GM12878 (cell line): Measurements from ENCODE around the gene LGALS3. TPM values are rescaled to one million over a fixed set of nuclear protein-coding genes. Genes with fewer than 3 reads are reported as not detected.
A peak's percentile ranks its signal among the peaks of the same experiment; 100 is the strongest.

Experiments used
- BHLHE40 ChIP-seq, 2 experiments: fragments of 450-650 bp in 1 of 2; IDR thresholded peaks; 2 replicates each; pipeline ENCODE4 v1.6.1; 2011 to 2017; ENCODE audit warnings: low read depth in 2 of 2, borderline replicate concordance in 1 of 2, improper control_type of control experiment in 1 of 2, low read length in 1 of 2, mild to moderate bottlenecking in 1 of 2
- CHD4 ChIP-seq: fragments of 200-600 bp; sonication (generic); IDR thresholded peaks from 2 replicates; pipeline ENCODE4 v1.6.1; 2016; ENCODE audit warnings: mild to moderate bottlenecking
- CTCF ChIP-seq, 3 experiments: IDR thresholded peaks in 2 of 3; conservative IDR thresholded peaks in 1 of 3; 2 replicates each; pipeline ENCODE4 v1.5.1; 2011; ENCODE audit warnings: low read depth in 3 of 3, low read length in 3 of 3, mild to moderate bottlenecking in 3 of 3, control low read depth in 2 of 3, moderate library complexity in 2 of 3, inconsistent platforms in 1 of 3, mixed read lengths in 1 of 3; ENCODE audit not compliant: control insufficient read depth in 2 of 3, insufficient read depth in 1 of 3; ENCODE audit errors: extremely low read depth in 1 of 3
- EED ChIP-seq: sonication (generic); IDR thresholded peaks from 2 replicates; pipeline ENCODE4 v1.6.1; 2016; ENCODE audit warnings: antibody characterized with exemption, low read depth
- ELK1 ChIP-seq: IDR thresholded peaks from 2 replicates; pipeline ENCODE4 v1.6.1; 2012; ENCODE audit warnings: low read depth, low read length, improper control_type of control experiment
- GATAD2B ChIP-seq: fragments of 450-650 bp; conservative IDR thresholded peaks from 2 replicates; pipeline ENCODE4 v1.6.1; 2017; ENCODE audit warnings: low read depth, mild to moderate bottlenecking, moderate library complexity
- HCFC1 ChIP-seq: fragments of 150-350 bp; IDR thresholded peaks from 2 replicates; pipeline ENCODE4 v1.6.1; 2014; ENCODE audit warnings: low read length
- HSF1 ChIP-seq: fragments of 150-350 bp; IDR thresholded peaks from 2 replicates; pipeline ENCODE4 v1.6.1; 2014; ENCODE audit warnings: mild to moderate bottlenecking, low read depth, low read length
- IKZF2 ChIP-seq, 2 experiments: fragments of 450-650 bp; IDR thresholded peaks; 2 replicates each; pipeline ENCODE4 v1.6.1; 2017; ENCODE audit warnings: mild to moderate bottlenecking in 2 of 2, moderate library complexity in 2 of 2
- MAX ChIP-seq: IDR thresholded peaks from 2 replicates; pipeline ENCODE4 v1.6.1; 2012; ENCODE audit warnings: low read depth, low read length, improper control_type of control experiment
- MTA2 ChIP-seq: fragments of 450-650 bp; IDR thresholded peaks from 2 replicates; pipeline ENCODE4 v1.6.1; 2016; ENCODE audit warnings: low read depth, mild to moderate bottlenecking, moderate library complexity
- NBN ChIP-seq: fragments of 450-650 bp; IDR thresholded peaks from 2 replicates; pipeline ENCODE4 v1.6.1; 2016
- NR2F1 ChIP-seq: fragments of 450-650 bp; conservative IDR thresholded peaks from 2 replicates; pipeline ENCODE4 v1.6.1; 2017; ENCODE audit warnings: mild to moderate bottlenecking
- POLR2AphosphoS5 ChIP-seq: IDR thresholded peaks from 2 replicates; pipeline ENCODE4 v1.6.1; 2011; ENCODE audit warnings: mild to moderate bottlenecking, low read length, inconsistent platforms
- REST ChIP-seq: IDR thresholded peaks from 2 replicates; pipeline ENCODE4 v1.6.1; 2012; ENCODE audit warnings: mild to moderate bottlenecking, low read depth, low read length
- STAT1 ChIP-seq: fragments of 450-650 bp; conservative IDR thresholded peaks from 2 replicates; pipeline ENCODE4 v1.6.1; 2014; ENCODE audit warnings: antibody characterized with exemption, mild to moderate bottlenecking
- ZNF24 ChIP-seq: fragments of 450-650 bp; IDR thresholded peaks from 2 replicates; pipeline ENCODE4 v1.6.1; 2017; ENCODE audit warnings: antibody characterized with exemption, mild to moderate bottlenecking
- ZNF687 ChIP-seq: fragments of 450-650 bp; IDR thresholded peaks from 2 replicates; pipeline ENCODE4 v1.6.1; 2017; ENCODE audit warnings: mild to moderate bottlenecking, moderate library complexity
- polyA plus RNA-seq, 11 experiments: library from polyadenylated mRNA; depleted of rRNA in 4 of 11; unstranded in 6 of 11; stranded (reverse) in 5 of 11; fragments of >200 nt; fragmentation: Nextera tagmentation in 4 of 11; fragmentation: Illumina TruSeq in 1 of 11; extraction: Ambion mirVana in 4 of 11; extraction: Trizol in 1 of 11; gene quantifications; 1 replicate in 1 of 11; 2 replicates in 10 of 11; pipeline versions ENCODE4 v1.2.1 to v1.2.3, GENCODE V29; 2011 to 2016; ENCODE audit warnings: inconsistent platforms in 2 of 11, missing spikeins in 2 of 11, low read depth in 1 of 11
- total RNA-seq, 4 experiments: library from RNA; depleted of rRNA in 3 of 4; stranded (reverse); fragments of >200 nt in 3 of 4; fragmentation: Illumina TruSeq in 1 of 4; extraction: Trizol in 1 of 4; gene quantifications; 2 replicates each; pipeline versions ENCODE4 v1.2.1 to v1.2.3, GENCODE V29; 2013 to 2021

LGALS3 gene
- total and polyA plus RNA-seq, 10 of the 15 experiments (the other 5 are each of a cell fraction or from before 2014, with no cell fraction given): 1.5 to 34.2 (median 18.4) TPM

GRCh38 chr14:55102141-55102621 is 26.9 kb upstream of the LGALS3 start (continued):
- TF ChIP-seq REST: no peak
- TF ChIP-seq GATAD2B: peak; percentile 75; the same call in 1 of the 2 replicates
- no peak for TF ChIP-seq STAT1
- TF ChIP-seq POLR2AphosphoS5: peak; percentile 69
- TF ChIP-seq BHLHE40 (IDR thresholded peaks at IDR 0.05; ENCODE audit: borderline replicate concordance in 1 of 2, low read depth in 2 of 2, low read length in 1 of 2): peak; percentile 95 to 96
- peak; percentile 63; the same call in 1 of the 2 replicates for TF ChIP-seq MAX
- TF ChIP-seq ZNF687: peak; percentile 98
- no peak for TF ChIP-seq CTCF (IDR thresholded peaks at IDR 0.05 in 2 of 3, conservative IDR thresholded peaks at IDR 0.05 in 1 of 3; ENCODE audit: control insufficient read depth in 2 of 3, extremely low read depth in 1 of 3, insufficient read depth in 1 of 3, low read depth in 3 of 3, low read length in 3 of 3)
- no peak for TF ChIP-seq ELK1
- peak; percentile 88 for TF ChIP-seq ZNF24
- TF ChIP-seq HSF1: no peak
- peak; percentile 86 for TF ChIP-seq NR2F1
- TF ChIP-seq IKZF2 (IDR thresholded peaks at IDR 0.05): peak; percentile 75 to 85
- no peak for TF ChIP-seq CHD4
- TF ChIP-seq NBN: peak; percentile 83
- no peak for TF ChIP-seq HCFC1
- peak; percentile 97 for TF ChIP-seq MTA2
- TF ChIP-seq EED: peak; percentile 60; the same call in 1 of the 2 replicates
